A673 (cell line): ENCODE measurements around the gene SLC1A7. TPM values are rescaled to one million over a fixed set of nuclear protein-coding genes. Genes with fewer than 3 reads are reported as not detected.

ENCODE experiments used
- BruUV-seq: library from RNA; stranded (reverse); fragments of 400-500 nt; replicated peaks from 2 replicates; lab custom pipeline; 2021; lab: Mats Ljungman, UMichigan
- CTCF ChIA-PET: fragments of 300-600 bp; sonication (Branson Sonifier 250); formaldehyde crosslinking; loops from one replicate; lab custom pipeline; 2022; ENCODE audit warnings: antibody characterized with exemption; lab: Charles Lee
- POLR2A ChIA-PET: fragments of 300-600 bp; sonication (Branson Sonifier 250); formaldehyde crosslinking; loops from one replicate; lab custom pipeline; 2022; ENCODE audit warnings: antibody characterized with exemption; ENCODE audit not compliant: low non-redundant PET; lab: Charles Lee
- DNase-seq: peaks from one replicate; pipeline ENCODE4 v3.0.0-alpha.2; 2015; ENCODE audit warnings: low spot score
- H3K27ac ChIP-seq: fragments of 200-600 bp; sonication (generic); 2 replicates; pipeline ENCODE4 v1.5.1; 2016; ENCODE audit warnings: mixed run types, low read depth, mild to moderate bottlenecking, mixed read lengths, antibody characterized with exemption, low read length; ENCODE audit not compliant: poor library complexity, severe bottlenecking
- H3K27me3 ChIP-seq: fragments of 200-600 bp; sonication (generic); replicated peaks from 2 replicates; pipeline ENCODE4 v1.6.1; 2017; ENCODE audit warnings: mixed run types, low read depth, mild to moderate bottlenecking, mixed read lengths, antibody characterized with exemption, low read length; ENCODE audit not compliant: insufficient read depth, poor library complexity
- H3K36me3 ChIP-seq: fragments of 200-600 bp; sonication (generic); 2 replicates; pipeline ENCODE4 v1.6.1; 2016; ENCODE audit warnings: mixed run types, mild to moderate bottlenecking, mixed read lengths, antibody characterized with exemption, low read length; ENCODE audit not compliant: insufficient read depth, poor library complexity, severe bottlenecking
- H3K4me1 ChIP-seq: fragments of 200-600 bp; sonication (generic); 2 replicates; pipeline ENCODE4 v1.6.1; 2017; ENCODE audit warnings: mixed run types, mild to moderate bottlenecking, mixed read lengths, antibody characterized with exemption, low read length; ENCODE audit not compliant: insufficient read depth, poor library complexity, severe bottlenecking
- H3K4me3 ChIP-seq: fragments of 200-600 bp; sonication (generic); 2 replicates; pipeline ENCODE4 v1.5.1; 2016; ENCODE audit warnings: low read depth, mixed run types, mild to moderate bottlenecking, mixed read lengths, low read length; ENCODE audit not compliant: poor library complexity, severe bottlenecking
- H3K9me3 ChIP-seq: fragments of 200-600 bp; sonication (generic); 2 replicates; pipeline ENCODE4 v1.6.1; 2016; ENCODE audit warnings: mixed run types, low read depth, mild to moderate bottlenecking, mixed read lengths, antibody characterized with exemption, low read length; ENCODE audit not compliant: poor library complexity, severe bottlenecking
- CTCF ChIP-seq: fragments of 300-800, 200-600 bp; sonication (generic); conservative IDR thresholded peaks from 2 replicates; pipeline ENCODE4 v1.5.1; 2017; ENCODE audit warnings: low read depth, mild to moderate bottlenecking, antibody characterized with exemption, low read length, moderate library complexity, mixed read lengths
- EZH2 ChIP-seq: fragments of 200-600 bp; sonication (generic); IDR thresholded peaks from 2 replicates; pipeline ENCODE4 v1.6.1; 2017; ENCODE audit warnings: borderline replicate concordance, low read depth, mild to moderate bottlenecking, mixed read lengths, antibody characterized with exemption, low read length; ENCODE audit not compliant: poor library complexity, severe bottlenecking
- intact Hi-C: fragments of 100-400 bp; cut with micrococcal nuclease; formaldehyde crosslinking; loops from one replicate; pipeline ENCODE4 v1.10.0; 2022; ENCODE audit not compliant: unreplicated experiment
- total RNA-seq: library from RNA; stranded (reverse); gene quantifications from 2 replicates; pipeline ENCODE4 v1.2.3, GENCODE V29; 2021

The SLC1A7 gene
- total RNA-seq, 1 experiment from 2014 or later, result not detected

- no TSS peak for BruUV-seq
- intact Hi-C loops, result no loop called here
- Histone ChIP-seq H3K27me3 (no peaks in the 10 kb centered on the region), H3K9me3 (no peaks in the 10 kb centered on the region), H3K4me3 (no peak overlapping the region), H3K4me1 (no peaks in the 10 kb centered on the region), H3K27ac (no peak overlapping the region), H3K36me3 (no peaks in the 10 kb centered on the region)
- ChIA-PET POLR2A (no interaction called here), CTCF (no interaction called here)
- no peak for DNase-seq
- no peak for TF ChIP-seq CTCF
- TF ChIP-seq EZH2, result no peak
These were observed 61.7 kb downstream of the SLC1A7 start for GRCh38 chr1:53080769-53081168.

GRCh38 chr1:53080041-53080440 lies 62.4 kb downstream of the SLC1A7 start:
- Histone ChIP-seq H3K36me3 (no peaks in the 10 kb centered on the region), H3K4me3 (no peak overlapping the region), H3K9me3 (no peaks in the 10 kb centered on the region), H3K27me3 (no peaks in the 10 kb centered on the region), H3K27ac (no peak overlapping the region), H3K4me1 (no peaks in the 10 kb centered on the region)
- BruUV-seq, result no TSS peak
- DNase-seq, result no peak
- ChIA-PET POLR2A (no interaction called here), CTCF (no interaction called here)
- intact Hi-C loops, result no loop called here
- no peak for TF ChIP-seq EZH2
- TF ChIP-seq CTCF, result no peak

GRCh38 chr1:53079251-53079650 lies 63.2 kb downstream of the SLC1A7 start:
- H3K9me3 ChIP-seq, result no peaks in the 10 kb centered on the region
- no peak for TF ChIP-seq EZH2
- no peak for TF ChIP-seq CTCF
- CTCF ChIA-PET, result no interaction called here
- intact Hi-C loops, result no loop called here
- H3K27ac ChIP-seq, result no peak overlapping the region
- POLR2A ChIA-PET, result interaction anchor here (0.6 kb wide), 1 partner anchor 44 kb away, joined by 3 read pairs; no protein-coding TSS in a partner anchor
- H3K36me3 ChIP-seq, result no peaks in the 10 kb centered on the region
- H3K4me3 ChIP-seq, result no peak overlapping the region
- H3K4me1 ChIP-seq, result no peaks in the 10 kb centered on the region
- no peak for DNase-seq
- no TSS peak for BruUV-seq
- H3K27me3 ChIP-seq, result no peaks in the 10 kb centered on the region
